Measurements from ENCODE around the gene EPHA5.

Gene EPHA5

DNA sequence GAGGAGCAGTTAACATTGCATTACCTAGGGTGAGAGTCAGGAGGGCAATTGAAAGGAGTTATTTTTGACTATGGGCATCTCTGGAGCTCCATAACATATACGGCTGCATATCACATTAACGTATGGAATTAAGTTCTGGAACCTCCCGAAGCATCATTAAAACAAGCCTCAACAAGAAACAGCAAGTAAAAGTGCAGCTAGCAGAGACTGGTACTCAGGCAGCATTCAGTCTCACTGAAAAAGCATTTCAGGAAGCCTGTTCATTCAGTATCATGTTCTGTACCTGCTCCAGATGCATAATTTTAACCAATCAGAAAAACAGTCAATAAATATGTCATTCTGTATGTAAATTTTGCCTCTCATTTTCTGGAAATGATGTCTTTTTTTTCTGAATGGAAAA, 299.6 kb downstream of the EPHA5 start:
- no peak for TF ChIP-seq ISL1 (CRISPR knock-in tag; IDR thresholded peaks at IDR 0.05)
- TF ChIP-seq TOX (CRISPR knock-in tag; IDR thresholded peaks at IDR 0.05; ENCODE audit: borderline replicate concordance) = no peak
- TF ChIP-seq ZNF8 (CRISPR knock-in tag; IDR thresholded peaks at IDR 0.05) = no peak
- ATAC-seq = no peak

DNA sequence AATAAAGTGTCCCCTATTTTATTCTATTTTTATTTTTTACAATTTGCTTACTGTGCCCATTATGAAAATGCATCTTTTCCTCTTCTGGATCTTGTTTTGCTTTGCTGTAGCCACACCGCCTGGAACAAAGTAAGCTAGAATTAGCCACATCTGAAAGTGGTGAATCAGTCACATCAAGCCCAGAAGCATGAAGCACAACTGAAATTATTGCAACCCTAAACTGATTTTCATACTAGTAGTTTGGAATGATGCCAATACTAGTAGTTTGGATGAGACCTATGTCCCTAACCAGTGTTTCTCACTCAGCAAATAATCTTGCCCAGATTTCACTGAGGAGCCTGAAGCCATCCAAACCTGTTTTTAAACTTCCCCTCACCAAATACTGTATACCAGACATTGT, 303.0 kb downstream of the EPHA5 start:
- ATAC-seq = no peak
- TF ChIP-seq, protein P1, sequence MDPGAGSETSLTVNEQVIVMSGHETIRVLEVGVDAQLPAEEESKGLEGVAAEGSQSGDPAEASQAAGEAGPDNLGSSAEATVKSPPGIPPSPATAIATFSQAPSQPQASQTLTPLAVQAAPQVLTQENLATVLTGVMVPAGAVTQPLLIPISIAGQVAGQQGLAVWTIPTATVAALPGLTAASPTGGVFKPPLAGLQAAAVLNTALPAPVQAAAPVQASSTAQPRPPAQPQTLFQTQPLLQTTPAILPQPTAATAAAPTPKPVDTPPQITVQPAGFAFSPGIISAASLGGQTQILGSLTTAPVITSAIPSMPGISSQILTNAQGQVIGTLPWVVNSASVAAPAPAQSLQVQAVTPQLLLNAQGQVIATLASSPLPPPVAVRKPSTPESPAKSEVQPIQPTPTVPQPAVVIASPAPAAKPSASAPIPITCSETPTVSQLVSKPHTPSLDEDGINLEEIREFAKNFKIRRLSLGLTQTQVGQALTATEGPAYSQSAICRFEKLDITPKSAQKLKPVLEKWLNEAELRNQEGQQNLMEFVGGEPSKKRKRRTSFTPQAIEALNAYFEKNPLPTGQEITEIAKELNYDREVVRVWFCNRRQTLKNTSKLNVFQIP (CRISPR knock-in tag; IDR thresholded peaks at IDR 0.05; ENCODE audit: borderline replicate concordance, low read depth) = no peak
- TF ChIP-seq PPARA (CRISPR knock-in tag; IDR thresholded peaks at IDR 0.05; ENCODE audit: borderline replicate concordance) (no peak), OSR1 (CRISPR knock-in tag; IDR thresholded peaks at IDR 0.05) (no peak), SNAI2 (CRISPR knock-in tag; IDR thresholded peaks at IDR 0.05) (no peak), ZNF565 (CRISPR knock-in tag; conservative IDR thresholded peaks at IDR 0.05; ENCODE audit: low read depth) (no peak), BACH2 (CRISPR knock-in tag; IDR thresholded peaks at IDR 0.05; ENCODE audit: borderline replicate concordance) (no peak), RARB (CRISPR knock-in tag; IDR thresholded peaks at IDR 0.05) (no peak), ARNTL (CRISPR knock-in tag; IDR thresholded peaks at IDR 0.05; ENCODE audit: borderline replicate concordance, low read depth) (no peak), TOX (CRISPR knock-in tag; IDR thresholded peaks at IDR 0.05; ENCODE audit: borderline replicate concordance) (no peak), CSDC2 (CRISPR knock-in tag; IDR thresholded peaks at IDR 0.05) (no peak), ZC3H10 (CRISPR knock-in tag; IDR thresholded peaks at IDR 0.05) (no peak), ISL1 (CRISPR knock-in tag; IDR thresholded peaks at IDR 0.05) (no peak), ESRRG (CRISPR knock-in tag; IDR thresholded peaks at IDR 0.05) (no peak), ZNF8 (CRISPR knock-in tag; IDR thresholded peaks at IDR 0.05) (no peak), TCF4 (CRISPR knock-in tag; IDR thresholded peaks at IDR 0.05; ENCODE audit: borderline replicate concordance) (no peak), ZNF70 (CRISPR knock-in tag; IDR thresholded peaks at IDR 0.05) (no peak)
- TF ChIP-seq, protein P2, sequence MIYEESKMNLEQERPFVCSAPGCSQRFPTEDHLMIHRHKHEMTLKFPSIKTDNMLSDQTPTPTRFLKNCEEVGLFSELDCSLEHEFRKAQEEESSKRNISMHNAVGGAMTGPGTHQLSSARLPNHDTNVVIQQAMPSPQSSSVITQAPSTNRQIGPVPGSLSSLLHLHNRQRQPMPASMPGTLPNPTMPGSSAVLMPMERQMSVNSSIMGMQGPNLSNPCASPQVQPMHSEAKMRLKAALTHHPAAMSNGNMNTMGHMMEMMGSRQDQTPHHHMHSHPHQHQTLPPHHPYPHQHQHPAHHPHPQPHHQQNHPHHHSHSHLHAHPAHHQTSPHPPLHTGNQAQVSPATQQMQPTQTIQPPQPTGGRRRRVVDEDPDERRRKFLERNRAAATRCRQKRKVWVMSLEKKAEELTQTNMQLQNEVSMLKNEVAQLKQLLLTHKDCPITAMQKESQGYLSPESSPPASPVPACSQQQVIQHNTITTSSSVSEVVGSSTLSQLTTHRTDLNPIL (CRISPR knock-in tag; IDR thresholded peaks at IDR 0.05; ENCODE audit: low read depth) = no peak
- TF ChIP-seq, protein P3, sequence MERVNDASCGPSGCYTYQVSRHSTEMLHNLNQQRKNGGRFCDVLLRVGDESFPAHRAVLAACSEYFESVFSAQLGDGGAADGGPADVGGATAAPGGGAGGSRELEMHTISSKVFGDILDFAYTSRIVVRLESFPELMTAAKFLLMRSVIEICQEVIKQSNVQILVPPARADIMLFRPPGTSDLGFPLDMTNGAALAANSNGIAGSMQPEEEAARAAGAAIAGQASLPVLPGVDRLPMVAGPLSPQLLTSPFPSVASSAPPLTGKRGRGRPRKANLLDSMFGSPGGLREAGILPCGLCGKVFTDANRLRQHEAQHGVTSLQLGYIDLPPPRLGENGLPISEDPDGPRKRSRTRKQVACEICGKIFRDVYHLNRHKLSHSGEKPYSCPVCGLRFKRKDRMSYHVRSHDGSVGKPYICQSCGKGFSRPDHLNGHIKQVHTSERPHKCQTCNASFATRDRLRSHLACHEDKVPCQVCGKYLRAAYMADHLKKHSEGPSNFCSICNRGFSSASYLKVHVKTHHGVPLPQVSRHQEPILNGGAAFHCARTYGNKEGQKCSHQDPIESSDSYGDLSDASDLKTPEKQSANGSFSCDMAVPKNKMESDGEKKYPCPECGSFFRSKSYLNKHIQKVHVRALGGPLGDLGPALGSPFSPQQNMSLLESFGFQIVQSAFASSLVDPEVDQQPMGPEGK (CRISPR knock-in tag; IDR thresholded peaks at IDR 0.05; ENCODE audit: borderline replicate concordance) = no peak
- TF ChIP-seq, protein P4, sequence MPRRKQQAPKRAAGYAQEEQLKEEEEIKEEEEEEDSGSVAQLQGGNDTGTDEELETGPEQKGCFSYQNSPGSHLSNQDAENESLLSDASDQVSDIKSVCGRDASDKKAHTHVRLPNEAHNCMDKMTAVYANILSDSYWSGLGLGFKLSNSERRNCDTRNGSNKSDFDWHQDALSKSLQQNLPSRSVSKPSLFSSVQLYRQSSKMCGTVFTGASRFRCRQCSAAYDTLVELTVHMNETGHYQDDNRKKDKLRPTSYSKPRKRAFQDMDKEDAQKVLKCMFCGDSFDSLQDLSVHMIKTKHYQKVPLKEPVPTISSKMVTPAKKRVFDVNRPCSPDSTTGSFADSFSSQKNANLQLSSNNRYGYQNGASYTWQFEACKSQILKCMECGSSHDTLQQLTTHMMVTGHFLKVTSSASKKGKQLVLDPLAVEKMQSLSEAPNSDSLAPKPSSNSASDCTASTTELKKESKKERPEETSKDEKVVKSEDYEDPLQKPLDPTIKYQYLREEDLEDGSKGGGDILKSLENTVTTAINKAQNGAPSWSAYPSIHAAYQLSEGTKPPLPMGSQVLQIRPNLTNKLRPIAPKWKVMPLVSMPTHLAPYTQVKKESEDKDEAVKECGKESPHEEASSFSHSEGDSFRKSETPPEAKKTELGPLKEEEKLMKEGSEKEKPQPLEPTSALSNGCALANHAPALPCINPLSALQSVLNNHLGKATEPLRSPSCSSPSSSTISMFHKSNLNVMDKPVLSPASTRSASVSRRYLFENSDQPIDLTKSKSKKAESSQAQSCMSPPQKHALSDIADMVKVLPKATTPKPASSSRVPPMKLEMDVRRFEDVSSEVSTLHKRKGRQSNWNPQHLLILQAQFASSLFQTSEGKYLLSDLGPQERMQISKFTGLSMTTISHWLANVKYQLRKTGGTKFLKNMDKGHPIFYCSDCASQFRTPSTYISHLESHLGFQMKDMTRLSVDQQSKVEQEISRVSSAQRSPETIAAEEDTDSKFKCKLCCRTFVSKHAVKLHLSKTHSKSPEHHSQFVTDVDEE (CRISPR knock-in tag; IDR thresholded peaks at IDR 0.05) = no peak
- TF ChIP-seq, protein P5, sequence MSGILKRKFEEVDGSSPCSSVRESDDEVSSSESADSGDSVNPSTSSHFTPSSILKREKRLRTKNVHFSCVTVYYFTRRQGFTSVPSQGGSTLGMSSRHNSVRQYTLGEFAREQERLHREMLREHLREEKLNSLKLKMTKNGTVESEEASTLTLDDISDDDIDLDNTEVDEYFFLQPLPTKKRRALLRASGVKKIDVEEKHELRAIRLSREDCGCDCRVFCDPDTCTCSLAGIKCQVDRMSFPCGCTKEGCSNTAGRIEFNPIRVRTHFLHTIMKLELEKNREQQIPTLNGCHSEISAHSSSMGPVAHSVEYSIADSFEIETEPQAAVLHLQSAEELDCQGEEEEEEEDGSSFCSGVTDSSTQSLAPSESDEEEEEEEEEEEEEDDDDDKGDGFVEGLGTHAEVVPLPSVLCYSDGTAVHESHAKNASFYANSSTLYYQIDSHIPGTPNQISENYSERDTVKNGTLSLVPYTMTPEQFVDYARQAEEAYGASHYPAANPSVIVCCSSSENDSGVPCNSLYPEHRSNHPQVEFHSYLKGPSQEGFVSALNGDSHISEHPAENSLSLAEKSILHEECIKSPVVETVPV (CRISPR knock-in tag; IDR thresholded peaks at IDR 0.05) = no peak

DNA sequence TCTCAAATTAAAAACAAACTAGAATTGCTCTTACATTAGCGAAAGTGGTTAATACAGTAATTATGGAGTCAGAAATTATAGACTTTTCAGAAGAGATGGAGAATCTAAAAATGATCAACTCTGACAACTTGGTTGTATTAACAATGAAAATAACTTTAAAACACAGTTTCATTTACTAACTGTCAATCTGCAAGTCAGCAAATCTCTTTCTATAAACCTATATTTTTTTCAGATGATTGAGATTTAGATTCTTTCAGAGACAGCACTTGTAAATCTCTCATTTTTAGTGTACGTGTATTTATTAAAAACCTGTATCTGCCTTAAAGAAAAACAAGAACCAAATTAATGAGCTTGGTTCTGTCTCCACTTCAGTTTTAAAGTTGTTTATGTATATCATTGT, 311.4 kb downstream of the EPHA5 start:
- no peak for ATAC-seq
- TF ChIP-seq, protein P1 (CRISPR knock-in tag; IDR thresholded peaks at IDR 0.05; ENCODE audit: borderline replicate concordance, low read depth) = no peak
- TF ChIP-seq RARB (CRISPR knock-in tag; IDR thresholded peaks at IDR 0.05) (no peak), ESRRG (CRISPR knock-in tag; IDR thresholded peaks at IDR 0.05) (no peak), ZNF8 (CRISPR knock-in tag; IDR thresholded peaks at IDR 0.05) (no peak), ZFP3 (CRISPR knock-in tag; IDR thresholded peaks at IDR 0.05) (no peak), TOX (CRISPR knock-in tag; IDR thresholded peaks at IDR 0.05; ENCODE audit: borderline replicate concordance) (no peak), BACH2 (CRISPR knock-in tag; IDR thresholded peaks at IDR 0.05; ENCODE audit: borderline replicate concordance) (no peak), ISL1 (CRISPR knock-in tag; IDR thresholded peaks at IDR 0.05) (no peak), TCF4 (CRISPR knock-in tag; IDR thresholded peaks at IDR 0.05; ENCODE audit: borderline replicate concordance) (no peak)
- TF ChIP-seq, protein P2 (CRISPR knock-in tag; IDR thresholded peaks at IDR 0.05; ENCODE audit: low read depth) = no peak
- TF ChIP-seq, protein P4 (CRISPR knock-in tag; IDR thresholded peaks at IDR 0.05) = no peak

Measured in SK-N-SH treated with all-trans-retinoic acid at 6 μM for 48 hours (cell line).